ENCODE data around the gene PEAK1. TPM values are rescaled to one million over a fixed set of nuclear protein-coding genes. Genes with fewer than 3 reads are reported as not detected.

PEAK1 gene
- total RNA-seq, 2 donors from 2014 or later: 44.2 to 59.8 TPM

DNA sequence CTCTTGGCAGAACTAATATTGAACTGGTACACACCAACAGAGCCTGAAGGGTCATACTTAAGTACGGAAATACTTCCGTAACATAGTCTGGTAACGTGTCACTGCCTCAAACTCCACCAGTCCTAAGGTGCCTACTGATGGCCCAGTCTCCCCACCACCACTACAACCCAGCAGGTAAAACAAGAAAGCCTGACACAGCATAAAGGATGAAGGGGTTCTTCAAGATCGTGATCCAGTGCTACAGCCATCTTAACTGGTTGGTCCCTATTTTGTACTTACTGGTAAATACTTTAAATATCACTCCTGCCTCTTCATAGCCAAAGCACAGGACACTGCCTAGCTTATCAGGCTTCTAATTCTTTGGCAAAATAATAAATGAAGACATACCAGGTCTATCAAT lies 46.5 kb downstream of the PEAK1 start:
- Histone ChIP-seq H3K36me3 (no peaks in the 10 kb centered on the region), H3K27me3 (no peaks in the 10 kb centered on the region), H3K9me3 (no peaks in the 10 kb centered on the region), H3K4me3 (no peak overlapping the region), H3K27ac (no peak overlapping the region), H3K4me1 (peaks cover 0 to 10% of the 10 kb centered on the region in 2 donors)
- no peak for DNase-seq (ENCODE audit: low spot score)
- TF ChIP-seq, protein P1, sequence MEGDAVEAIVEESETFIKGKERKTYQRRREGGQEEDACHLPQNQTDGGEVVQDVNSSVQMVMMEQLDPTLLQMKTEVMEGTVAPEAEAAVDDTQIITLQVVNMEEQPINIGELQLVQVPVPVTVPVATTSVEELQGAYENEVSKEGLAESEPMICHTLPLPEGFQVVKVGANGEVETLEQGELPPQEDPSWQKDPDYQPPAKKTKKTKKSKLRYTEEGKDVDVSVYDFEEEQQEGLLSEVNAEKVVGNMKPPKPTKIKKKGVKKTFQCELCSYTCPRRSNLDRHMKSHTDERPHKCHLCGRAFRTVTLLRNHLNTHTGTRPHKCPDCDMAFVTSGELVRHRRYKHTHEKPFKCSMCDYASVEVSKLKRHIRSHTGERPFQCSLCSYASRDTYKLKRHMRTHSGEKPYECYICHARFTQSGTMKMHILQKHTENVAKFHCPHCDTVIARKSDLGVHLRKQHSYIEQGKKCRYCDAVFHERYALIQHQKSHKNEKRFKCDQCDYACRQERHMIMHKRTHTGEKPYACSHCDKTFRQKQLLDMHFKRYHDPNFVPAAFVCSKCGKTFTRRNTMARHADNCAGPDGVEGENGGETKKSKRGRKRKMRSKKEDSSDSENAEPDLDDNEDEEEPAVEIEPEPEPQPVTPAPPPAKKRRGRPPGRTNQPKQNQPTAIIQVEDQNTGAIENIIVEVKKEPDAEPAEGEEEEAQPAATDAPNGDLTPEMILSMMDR (IDR thresholded peaks at IDR 0.05): no peak

DNA sequence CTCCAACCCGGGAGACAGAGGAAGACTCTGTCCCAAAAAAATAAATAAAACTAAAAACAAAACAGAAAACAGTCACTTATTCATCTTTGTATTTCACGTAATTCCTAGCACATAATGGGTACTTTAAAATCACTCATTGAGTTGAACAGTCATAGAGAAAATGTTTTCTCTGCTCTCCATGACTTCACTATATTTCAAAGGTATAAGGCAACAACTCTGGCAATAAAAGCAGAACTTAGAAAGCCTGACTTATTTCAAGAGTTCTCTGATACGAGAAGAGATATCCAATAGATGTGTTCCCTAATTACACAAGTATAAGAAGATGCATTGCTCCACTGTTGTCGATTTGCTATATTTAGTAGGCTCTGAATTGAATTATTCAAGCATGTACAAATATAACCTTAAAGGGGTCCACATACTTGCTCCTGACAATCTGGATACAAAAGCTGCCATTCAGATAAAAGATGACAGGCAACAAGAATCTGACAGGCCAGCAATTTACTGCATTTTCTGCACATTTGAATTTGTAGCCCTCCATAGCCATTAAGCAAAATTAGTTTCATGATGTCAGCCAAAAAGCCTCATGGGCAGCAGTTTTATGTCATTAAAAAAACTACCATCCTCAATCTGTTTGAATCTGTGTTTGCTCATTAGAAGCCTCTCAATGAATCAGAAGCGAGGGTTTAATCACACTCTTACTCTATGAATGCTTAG lies 47.9 kb downstream of the PEAK1 start:
- no peak overlapping the region for H3K27ac ChIP-seq
- no peaks in the 10 kb centered on the region for H3K27me3 ChIP-seq
- peaks cover 0 to 10% of the 10 kb centered on the region in 2 donors for H3K4me1 ChIP-seq
- H3K36me3 ChIP-seq: no peaks in the 10 kb centered on the region
- no peak overlapping the region for H3K4me3 ChIP-seq
- DNase-seq (ENCODE audit: low spot score): no peak
- TF ChIP-seq, protein P1 (IDR thresholded peaks at IDR 0.05): no peak
- H3K9me3 ChIP-seq: no peaks in the 10 kb centered on the region

DNA sequence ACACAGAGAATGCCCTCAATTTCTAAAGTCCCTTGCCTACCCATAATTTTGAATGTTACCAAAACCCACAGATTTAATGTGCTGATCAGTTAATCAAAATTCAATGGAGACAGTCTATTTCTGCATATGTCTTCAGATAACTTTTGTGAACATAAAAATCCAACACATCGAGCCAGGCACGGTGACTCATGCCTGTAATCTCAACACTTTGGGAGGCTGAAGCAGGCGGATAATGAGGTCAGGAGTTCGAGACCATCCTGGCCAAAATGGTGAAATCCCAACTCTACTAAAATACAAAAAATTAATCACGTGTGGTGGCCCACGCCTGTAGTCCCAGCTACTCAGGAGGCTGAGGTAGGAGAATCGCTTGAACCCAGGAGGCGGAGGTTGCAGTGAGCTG lies 49.3 kb downstream of the PEAK1 start:
- H3K4me1 ChIP-seq: peaks cover 0 to 10% of the 10 kb centered on the region in 2 donors
- no peaks in the 10 kb centered on the region for H3K27me3 ChIP-seq
- H3K27ac ChIP-seq: no peak overlapping the region
- TF ChIP-seq, protein P1 (IDR thresholded peaks at IDR 0.05): no peak
- H3K9me3 ChIP-seq: no peaks in the 10 kb centered on the region
- DNase-seq (ENCODE audit: low spot score): no peak
- H3K36me3 ChIP-seq: no peaks in the 10 kb centered on the region
- no peak overlapping the region for H3K4me3 ChIP-seq

DNA sequence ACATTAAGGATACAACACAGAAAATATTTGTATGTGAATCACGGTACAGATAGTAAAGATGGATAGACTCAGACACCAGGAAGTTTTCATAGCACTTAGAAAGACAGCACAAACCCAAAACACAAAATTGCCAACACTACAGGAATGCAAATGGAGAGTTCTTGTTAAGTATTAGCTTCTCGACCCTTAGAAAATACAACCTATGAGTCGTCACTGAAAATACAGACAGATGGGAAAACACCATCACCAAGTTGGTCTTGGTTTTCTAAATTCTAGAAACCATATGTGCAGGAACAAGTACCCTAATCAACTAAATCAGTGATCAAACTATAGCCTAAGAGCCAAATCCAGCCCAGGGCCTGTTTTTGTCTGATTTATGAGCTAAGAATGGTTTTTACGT lies 50.7 kb downstream of the PEAK1 start:
- TF ChIP-seq, protein P1 (IDR thresholded peaks at IDR 0.05): no peak
- H3K27ac ChIP-seq: no peak overlapping the region
- H3K4me3 ChIP-seq: no peak overlapping the region
- H3K4me1 ChIP-seq: peaks cover 0 to 10% of the 10 kb centered on the region in 2 donors
- H3K9me3 ChIP-seq: no peaks in the 10 kb centered on the region
- no peak for DNase-seq (ENCODE audit: low spot score)
- H3K27me3 ChIP-seq: no peaks in the 10 kb centered on the region
- no peaks in the 10 kb centered on the region for H3K36me3 ChIP-seq

DNA sequence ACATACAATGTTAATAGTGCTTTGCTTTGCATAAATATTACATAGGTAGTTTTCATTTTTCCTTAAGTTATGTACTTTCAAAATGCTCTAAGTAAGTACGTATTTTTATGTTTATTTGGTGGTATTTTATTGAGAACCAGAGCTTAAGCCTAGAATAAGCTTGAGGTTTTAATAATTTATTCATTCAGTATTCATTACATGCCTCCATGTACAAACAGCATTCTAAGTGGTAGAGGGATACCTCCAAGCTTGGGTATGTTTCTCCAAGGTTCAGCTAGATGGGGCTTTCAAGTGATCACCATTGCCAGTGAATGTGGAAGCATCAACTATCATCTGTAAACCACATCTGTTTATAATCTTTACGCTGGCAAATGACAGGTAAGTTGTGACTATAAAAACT lies 52.3 kb downstream of the PEAK1 start:
- peaks cover 0 to 10% of the 10 kb centered on the region in 2 donors for H3K4me1 ChIP-seq
- no peak overlapping the region for H3K4me3 ChIP-seq
- no peaks in the 10 kb centered on the region for H3K9me3 ChIP-seq
- H3K27me3 ChIP-seq: no peaks in the 10 kb centered on the region
- TF ChIP-seq, protein P1 (IDR thresholded peaks at IDR 0.05): no peak
- no peak for DNase-seq (ENCODE audit: low spot score)
- H3K27ac ChIP-seq: no peak overlapping the region
- H3K36me3 ChIP-seq: peaks cover 6% of the 10 kb centered on the region

DNA sequence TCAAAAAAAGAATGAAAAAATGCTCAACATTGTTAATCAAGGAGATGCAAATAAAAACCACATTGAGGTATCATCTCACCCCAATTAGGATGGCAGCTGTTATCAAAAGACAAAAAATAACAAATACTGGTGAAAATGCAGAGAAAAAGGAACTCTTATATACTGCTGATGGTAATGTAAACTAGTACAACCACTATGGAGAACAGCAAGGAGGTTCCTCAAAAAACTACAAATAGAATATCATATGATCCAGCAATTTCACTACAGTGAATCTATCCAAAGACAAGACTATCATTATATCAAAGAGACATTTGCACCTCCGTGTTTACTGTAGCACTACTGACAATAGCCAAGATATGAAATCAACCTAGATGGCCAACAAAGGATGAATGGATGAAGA lies 58.4 kb downstream of the PEAK1 start:
- H3K9me3 ChIP-seq: no peaks in the 10 kb centered on the region
- no peak for DNase-seq (ENCODE audit: low spot score)
- no peaks in the 10 kb centered on the region for H3K27me3 ChIP-seq
- no peak overlapping the region for H3K27ac ChIP-seq
- H3K4me3 ChIP-seq: no peak overlapping the region
- H3K36me3 ChIP-seq: peaks cover 6% of the 10 kb centered on the region
- peaks cover 0 to 4% of the 10 kb centered on the region in 2 donors for H3K4me1 ChIP-seq
- TF ChIP-seq, protein P1 (IDR thresholded peaks at IDR 0.05): no peak
